Smooth muscle cell (in vitro differentiated cells): ENCODE measurements around the gene APOA4. TPM values are rescaled to one million over a fixed set of nuclear protein-coding genes. Genes with fewer than 3 reads are reported as not detected.

Source experiments
- DNase-seq: peaks from one replicate; lab custom pipeline; 2025; ENCODE audit not compliant: unreplicated experiment; lab: John Stamatoyannopoulos, UW
- H2AFZ ChIP-seq: fragments of 200-600 bp; sonication (generic); 2 replicates; pipeline ENCODE4 v1.6.0; 2016; ENCODE audit warnings: antibody characterized with exemption, low read depth, mild to moderate bottlenecking
- H3F3A ChIP-seq: fragments of 200-600 bp; sonication (generic); 2 replicates; pipeline ENCODE4 v1.6.0; 2017; ENCODE audit warnings: antibody characterized with exemption, low read depth
- H3K27ac ChIP-seq: fragments of 200-600 bp; sonication (generic); 2 replicates; pipeline ENCODE4 v1.5.1; 2016; ENCODE audit warnings: low read depth, mild to moderate bottlenecking
- H3K27me3 ChIP-seq: fragments of 200-600 bp; sonication (generic); 2 replicates; pipeline ENCODE4 v1.6.1; 2016; ENCODE audit warnings: low read depth, mild to moderate bottlenecking
- H3K36me3 ChIP-seq: fragments of 200-600 bp; sonication (generic); 2 replicates; pipeline ENCODE4 v1.5.1; 2016; ENCODE audit warnings: low read depth
- H3K4me1 ChIP-seq: fragments of 200-600 bp; sonication (generic); 2 replicates; pipeline ENCODE4 v1.5.1; 2016; ENCODE audit warnings: low read depth
- H3K4me2 ChIP-seq: fragments of 200-600 bp; sonication (generic); 2 replicates; pipeline ENCODE4 v1.6.0; 2016; ENCODE audit warnings: mild to moderate bottlenecking
- H3K4me3 ChIP-seq: fragments of 200-600 bp; sonication (generic); 2 replicates; pipeline ENCODE4 v1.5.1; 2016; ENCODE audit warnings: mild to moderate bottlenecking
- H3K79me2 ChIP-seq: fragments of 200-600 bp; sonication (generic); 2 replicates; pipeline ENCODE4 v1.6.0; 2016; ENCODE audit warnings: low read depth, mild to moderate bottlenecking
- H3K9ac ChIP-seq: fragments of 200-600 bp; sonication (generic); 2 replicates; pipeline ENCODE4 v1.6.0; 2016; ENCODE audit warnings: low read depth
- H3K9me3 ChIP-seq: fragments of 200-600 bp; sonication (generic); replicated peaks from 2 replicates; pipeline ENCODE4 v1.5.1; 2016; ENCODE audit warnings: low read depth
- H4K20me1 ChIP-seq: fragments of 200-600 bp; sonication (generic); 2 replicates; pipeline ENCODE4 v1.6.0; 2016; ENCODE audit warnings: low read depth
- CTCF ChIP-seq: fragments of 200-600 bp; sonication (generic); IDR thresholded peaks from 2 replicates; pipeline ENCODE4 v1.5.1; 2017; ENCODE audit warnings: borderline replicate concordance, mild to moderate bottlenecking, antibody characterized with exemption; ENCODE audit not compliant: insufficient read depth, poor library complexity, severe bottlenecking
- WGBS: methylation state at CpG from one replicate; pipeline ENCODE4 v1.1.7; 2016; ENCODE audit warnings: low lambda C conversion rate; 5-methylcytosine and 5-hydroxymethylcytosine counted together
- polyA plus RNA-seq: library from polyadenylated mRNA; unstranded; fragments of >200 nt; fragmentation: Nextera tagmentation; extraction: Ambion mirVana; gene quantifications from 2 replicates; pipeline ENCODE4 v1.2.1, GENCODE V29; 2016
- total RNA-seq: library from RNA; depleted of rRNA; stranded (reverse); fragments of >200 nt; gene quantifications from 2 replicates; pipeline ENCODE4 v1.2.3, GENCODE V29; 2014

APOA4 gene
- total and polyA plus RNA-seq, 2 experiments from 2014 or later: 0.15 TPM; not detected in 1

DNA sequence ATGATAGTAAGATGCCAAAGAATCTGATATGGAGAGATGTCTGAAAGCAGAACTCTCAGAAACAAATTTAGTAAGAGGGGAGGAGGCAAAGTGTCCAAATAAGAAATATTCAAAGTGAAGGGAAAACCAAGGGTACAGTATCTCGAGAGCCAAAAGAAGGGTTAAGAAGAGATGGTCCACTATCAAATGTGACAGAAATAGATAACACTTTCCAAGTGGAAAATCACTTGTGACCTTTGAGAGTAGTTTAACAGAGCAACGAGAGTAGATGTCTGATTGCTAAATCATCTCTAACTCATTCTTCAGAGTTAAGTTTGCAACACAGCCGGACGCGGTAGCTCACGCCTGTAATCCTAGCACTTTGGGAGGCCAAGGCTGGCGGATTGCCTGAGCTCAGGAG is 46.0 kb downstream of the APOA4 start:
- Histone ChIP-seq H3K4me2 (no peak overlapping the region), H2AFZ (no peak overlapping the region), H4K20me1 (no peaks in the 10 kb centered on the region), H3K9ac (no peak overlapping the region), H3K79me2 (peaks cover 4% of the 10 kb centered on the region), H3K9me3 (no peaks in the 10 kb centered on the region), H3F3A (peaks cover 3% of the 10 kb centered on the region), H3K27me3 (no peaks in the 10 kb centered on the region), H3K4me1 (peaks cover 9% of the 10 kb centered on the region), H3K27ac (no peak overlapping the region), H3K36me3 (peaks cover 16% of the 10 kb centered on the region), H3K4me3 (no peak overlapping the region)
- TF ChIP-seq CTCF: no peak
- no peak for DNase-seq
- WGBS: 96% methylated on average over 7 of the region's 7 CpGs

GRCh38 chr11:116776522-116776984 is 46.6 kb downstream of the APOA4 start:
- no peaks in the 10 kb centered on the region for H4K20me1 ChIP-seq
- H3F3A ChIP-seq: peaks cover 3% of the 10 kb centered on the region
- peaks cover 16% of the 10 kb centered on the region for H3K36me3 ChIP-seq
- no peaks in the 10 kb centered on the region for H3K27me3 ChIP-seq
- peaks cover 9% of the 10 kb centered on the region for H3K79me2 ChIP-seq
- peaks cover 14% of the 10 kb centered on the region for H3K4me1 ChIP-seq
- no peaks in the 10 kb centered on the region for H3K9me3 ChIP-seq
- TF ChIP-seq CTCF: no peak
- no peak overlapping the region for H3K27ac ChIP-seq
- H3K9ac ChIP-seq: no peak overlapping the region
- no peak overlapping the region for H3K4me3 ChIP-seq
- no peak for DNase-seq
- H2AFZ ChIP-seq: no peak overlapping the region
- H3K4me2 ChIP-seq: no peak overlapping the region

- no peaks in the 10 kb centered on the region for H4K20me1 ChIP-seq
- no peaks in the 10 kb centered on the region for H3K27me3 ChIP-seq
- no peak overlapping the region for H2AFZ ChIP-seq
- H3K79me2 ChIP-seq: peaks cover 14% of the 10 kb centered on the region
- no peak for DNase-seq
- H3F3A ChIP-seq: peaks cover 3% of the 10 kb centered on the region
- no peak for TF ChIP-seq CTCF
- no peak overlapping the region for H3K4me2 ChIP-seq
- 89% methylated on average over 5 of the region's 5 CpGs for WGBS
- no peaks in the 10 kb centered on the region for H3K9me3 ChIP-seq
- H3K4me1 ChIP-seq: peaks cover 18% of the 10 kb centered on the region
- no peak overlapping the region for H3K27ac ChIP-seq
- no peak overlapping the region for H3K4me3 ChIP-seq
- peaks cover 16% of the 10 kb centered on the region for H3K36me3 ChIP-seq
- H3K9ac ChIP-seq: no peak overlapping the region
These were observed 47.1 kb downstream of the APOA4 start for GRCh38 chr11:116775975-116776374.

- WGBS: 91% methylated on average over 5 of the region's 5 CpGs
- Histone ChIP-seq H3K27ac (no peak overlapping the region), H3K9ac (no peak overlapping the region)
These were observed 48.4 kb downstream of the APOA4 start for GRCh38 chr11:116774661-116775060.

More at GRCh38 chr11:116774661-116775060, 48.4 kb downstream of the APOA4 start:
- TF ChIP-seq CTCF: no peak
- Histone ChIP-seq H3K4me1 (peaks cover 18% of the 10 kb centered on the region), H3K9me3 (no peaks in the 10 kb centered on the region), H3K27me3 (no peaks in the 10 kb centered on the region), H3K4me2 (no peak overlapping the region), H3K79me2 (peaks cover 17% of the 10 kb centered on the region), H3F3A (peaks cover 3% of the 10 kb centered on the region), H3K4me3 (no peak overlapping the region), H3K36me3 (peaks cover 16% of the 10 kb centered on the region), H4K20me1 (no peaks in the 10 kb centered on the region), H2AFZ (no peak overlapping the region)
- no peak for DNase-seq
